ENCODE measurements around the gene ADNP2.

ADNP2 gene, protein sequence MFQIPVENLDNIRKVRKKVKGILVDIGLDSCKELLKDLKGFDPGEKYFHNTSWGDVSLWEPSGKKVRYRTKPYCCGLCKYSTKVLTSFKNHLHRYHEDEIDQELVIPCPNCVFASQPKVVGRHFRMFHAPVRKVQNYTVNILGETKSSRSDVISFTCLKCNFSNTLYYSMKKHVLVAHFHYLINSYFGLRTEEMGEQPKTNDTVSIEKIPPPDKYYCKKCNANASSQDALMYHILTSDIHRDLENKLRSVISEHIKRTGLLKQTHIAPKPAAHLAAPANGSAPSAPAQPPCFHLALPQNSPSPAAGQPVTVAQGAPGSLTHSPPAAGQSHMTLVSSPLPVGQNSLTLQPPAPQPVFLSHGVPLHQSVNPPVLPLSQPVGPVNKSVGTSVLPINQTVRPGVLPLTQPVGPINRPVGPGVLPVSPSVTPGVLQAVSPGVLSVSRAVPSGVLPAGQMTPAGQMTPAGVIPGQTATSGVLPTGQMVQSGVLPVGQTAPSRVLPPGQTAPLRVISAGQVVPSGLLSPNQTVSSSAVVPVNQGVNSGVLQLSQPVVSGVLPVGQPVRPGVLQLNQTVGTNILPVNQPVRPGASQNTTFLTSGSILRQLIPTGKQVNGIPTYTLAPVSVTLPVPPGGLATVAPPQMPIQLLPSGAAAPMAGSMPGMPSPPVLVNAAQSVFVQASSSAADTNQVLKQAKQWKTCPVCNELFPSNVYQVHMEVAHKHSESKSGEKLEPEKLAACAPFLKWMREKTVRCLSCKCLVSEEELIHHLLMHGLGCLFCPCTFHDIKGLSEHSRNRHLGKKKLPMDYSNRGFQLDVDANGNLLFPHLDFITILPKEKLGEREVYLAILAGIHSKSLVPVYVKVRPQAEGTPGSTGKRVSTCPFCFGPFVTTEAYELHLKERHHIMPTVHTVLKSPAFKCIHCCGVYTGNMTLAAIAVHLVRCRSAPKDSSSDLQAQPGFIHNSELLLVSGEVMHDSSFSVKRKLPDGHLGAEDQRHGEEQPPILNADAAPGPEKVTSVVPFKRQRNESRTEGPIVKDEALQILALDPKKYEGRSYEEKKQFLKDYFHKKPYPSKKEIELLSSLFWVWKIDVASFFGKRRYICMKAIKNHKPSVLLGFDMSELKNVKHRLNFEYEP

DNA sequence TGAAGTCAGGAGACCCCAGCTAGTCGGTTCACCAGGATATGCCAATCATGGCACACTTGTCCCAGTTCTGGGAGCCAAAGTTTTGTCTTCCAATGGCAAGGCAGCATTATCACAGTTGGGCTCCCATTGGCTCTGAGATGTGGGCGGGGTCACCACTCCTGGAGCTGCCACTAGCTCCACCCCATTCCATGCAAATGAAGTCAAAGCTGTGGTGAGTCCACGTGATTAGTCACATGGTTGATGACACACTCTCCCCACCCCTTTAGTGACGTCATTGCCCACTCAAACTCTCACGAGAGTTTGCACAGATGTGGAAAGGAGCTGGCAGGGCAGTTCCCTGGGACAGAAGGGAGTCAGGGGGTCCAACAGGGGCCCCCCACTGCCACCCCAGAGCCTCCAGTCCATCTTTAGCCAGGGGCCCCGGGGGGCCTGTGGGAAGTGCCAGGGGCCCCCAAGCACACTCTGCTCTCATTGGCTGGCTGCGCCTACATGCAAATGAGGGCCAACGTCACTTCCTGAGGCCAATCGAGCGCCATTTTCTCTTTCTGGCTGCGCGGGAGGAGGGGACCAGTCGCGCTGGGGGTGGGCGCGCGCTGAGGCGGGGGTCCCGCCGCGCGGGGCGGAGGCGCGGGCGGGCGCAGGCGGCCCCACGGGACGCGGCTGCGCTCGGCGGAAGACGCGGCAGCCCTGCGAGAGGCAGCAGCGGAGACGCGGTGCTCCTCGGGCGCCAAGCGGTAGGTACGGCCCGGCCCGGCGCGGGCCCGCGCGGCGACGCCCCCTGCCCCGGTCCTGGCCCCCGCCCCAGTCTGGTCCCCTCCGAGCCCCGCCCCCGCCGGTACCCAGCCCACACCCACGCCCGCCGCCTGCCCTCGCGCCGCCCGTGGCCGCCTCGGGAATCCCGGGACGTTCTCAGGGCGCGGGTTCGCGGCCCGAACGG, at the start of gene ADNP2:
Gene ADNP2, plus strand, starts transcription at position 524 of the 937 bp plus-strand sequence. CDS start 8,281 bp downstream, outside the sequence.
- Histone ChIP-seq H3K79me2 (ENCODE audit: insufficient read depth, low read length) (peaks cover 43% of the 10 kb centered on the region), H3K9me2 (replicated peaks; ENCODE audit: low read depth, low read length) (no peaks in the 10 kb centered on the region), H2AFZ (ENCODE audit: low read length) (no peak within 1 kb of the TSS; the same call in 1 of the 2 replicates), H3K4me3 (ENCODE audit: low read length, poor library complexity, severe bottlenecking) (peak within 1 kb of the TSS; percentile 71), H3K4me2 (ENCODE audit: low read depth, low read length, poor library complexity, severe bottlenecking) (peak within 1 kb of the TSS; percentile 72), H3K27me3 (ENCODE audit: insufficient read depth, low read length, poor library complexity, severe bottlenecking) (no peaks in the 10 kb centered on the region), H3K4me1 (ENCODE audit: insufficient read depth, low read length, poor library complexity, severe bottlenecking) (peaks cover 8% of the 10 kb centered on the region), H3K9me3 (ENCODE audit: insufficient read depth, low read depth, low read length) (no peaks in the 10 kb centered on the region), H4K20me1 (ENCODE audit: insufficient read depth, low read length, poor library complexity, severe bottlenecking) (peaks cover 30% of the 10 kb centered on the region), H3K9ac (ENCODE audit: low read depth, low read length, poor library complexity, severe bottlenecking) (peak within 1 kb of the TSS; percentile 59), H3K36me3 (ENCODE audit: insufficient read depth, low read length) (no peaks in the 10 kb centered on the region), H3F3A (ENCODE audit: low read depth) (no peaks in the 10 kb centered on the region)
- TF ChIP-seq EZH2phosphoT487 (IDR thresholded peaks at IDR 0.05; ENCODE audit: borderline replicate concordance), result no peak
- TF ChIP-seq, protein P1, sequence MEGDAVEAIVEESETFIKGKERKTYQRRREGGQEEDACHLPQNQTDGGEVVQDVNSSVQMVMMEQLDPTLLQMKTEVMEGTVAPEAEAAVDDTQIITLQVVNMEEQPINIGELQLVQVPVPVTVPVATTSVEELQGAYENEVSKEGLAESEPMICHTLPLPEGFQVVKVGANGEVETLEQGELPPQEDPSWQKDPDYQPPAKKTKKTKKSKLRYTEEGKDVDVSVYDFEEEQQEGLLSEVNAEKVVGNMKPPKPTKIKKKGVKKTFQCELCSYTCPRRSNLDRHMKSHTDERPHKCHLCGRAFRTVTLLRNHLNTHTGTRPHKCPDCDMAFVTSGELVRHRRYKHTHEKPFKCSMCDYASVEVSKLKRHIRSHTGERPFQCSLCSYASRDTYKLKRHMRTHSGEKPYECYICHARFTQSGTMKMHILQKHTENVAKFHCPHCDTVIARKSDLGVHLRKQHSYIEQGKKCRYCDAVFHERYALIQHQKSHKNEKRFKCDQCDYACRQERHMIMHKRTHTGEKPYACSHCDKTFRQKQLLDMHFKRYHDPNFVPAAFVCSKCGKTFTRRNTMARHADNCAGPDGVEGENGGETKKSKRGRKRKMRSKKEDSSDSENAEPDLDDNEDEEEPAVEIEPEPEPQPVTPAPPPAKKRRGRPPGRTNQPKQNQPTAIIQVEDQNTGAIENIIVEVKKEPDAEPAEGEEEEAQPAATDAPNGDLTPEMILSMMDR (conservative IDR thresholded peaks at IDR 0.05; ENCODE audit: low read length), result no peak

DNA sequence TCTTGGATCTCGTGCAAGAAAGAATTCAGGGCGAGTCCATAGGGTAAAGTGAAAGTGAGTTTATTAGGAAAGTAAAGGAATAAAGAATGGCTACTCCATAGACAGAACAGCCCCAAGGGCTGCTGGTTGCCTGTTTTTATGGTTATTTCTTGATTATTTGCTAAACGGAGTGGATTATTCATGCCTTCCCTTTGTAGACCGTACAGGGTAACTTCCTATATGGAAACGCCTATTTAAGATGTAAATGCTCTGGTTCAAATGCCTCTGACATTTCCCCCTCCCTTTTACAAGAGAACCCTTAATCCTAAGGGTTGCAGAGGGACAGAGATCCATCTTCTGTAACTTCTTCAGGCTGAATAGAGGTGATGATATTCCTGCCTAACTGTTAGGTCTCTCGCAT, 49.1 kb upstream of the ADNP2 start:
- Histone ChIP-seq H3K9ac (ENCODE audit: low read depth, low read length, poor library complexity, severe bottlenecking) (no peak overlapping the region), H2AFZ (ENCODE audit: low read length) (no peak overlapping the region), H3K9me3 (ENCODE audit: insufficient read depth, low read depth, low read length) (peaks cover 43% of the 10 kb centered on the region), H3K4me2 (ENCODE audit: low read depth, low read length, poor library complexity, severe bottlenecking) (no peak overlapping the region), H3K4me1 (ENCODE audit: insufficient read depth, low read length, poor library complexity, severe bottlenecking) (no peaks in the 10 kb centered on the region), H4K20me1 (ENCODE audit: insufficient read depth, low read length, poor library complexity, severe bottlenecking) (no peaks in the 10 kb centered on the region), H3K4me3 (ENCODE audit: low read length, poor library complexity, severe bottlenecking) (no peak overlapping the region), H3K27me3 (ENCODE audit: insufficient read depth, low read length, poor library complexity, severe bottlenecking) (no peaks in the 10 kb centered on the region), H3K9me2 (replicated peaks; ENCODE audit: low read depth, low read length) (no peaks in the 10 kb centered on the region), H3K36me3 (ENCODE audit: insufficient read depth, low read length) (no peaks in the 10 kb centered on the region), H3F3A (ENCODE audit: low read depth) (no peaks in the 10 kb centered on the region), H3K79me2 (ENCODE audit: insufficient read depth, low read length) (no peaks in the 10 kb centered on the region)
- TF ChIP-seq, protein P1 (conservative IDR thresholded peaks at IDR 0.05; ENCODE audit: low read length), result no peak
- no peak for TF ChIP-seq EZH2phosphoT487 (IDR thresholded peaks at IDR 0.05; ENCODE audit: borderline replicate concordance)

DNA sequence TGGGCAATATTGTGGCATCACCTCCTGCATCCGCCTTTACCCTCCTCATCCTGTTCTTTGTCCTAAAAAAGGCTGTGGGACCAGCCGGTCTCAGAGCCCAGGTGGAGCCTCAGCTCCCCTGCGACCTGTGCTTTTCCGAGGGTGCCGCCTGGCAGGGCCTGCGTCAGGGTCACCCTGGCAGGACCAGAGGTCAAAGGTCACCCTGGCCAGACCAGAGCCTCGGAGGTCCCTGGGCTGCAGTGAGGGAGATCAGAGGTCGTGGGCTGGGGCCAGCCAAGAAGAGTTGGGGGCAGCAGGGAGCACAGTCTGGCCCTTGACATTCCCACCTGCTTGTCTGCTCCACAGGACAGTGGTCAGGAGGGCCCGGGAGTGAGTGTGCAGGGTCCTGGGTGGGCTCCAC, 43.4 kb upstream of the ADNP2 start:
- TF ChIP-seq, protein P1 (conservative IDR thresholded peaks at IDR 0.05; ENCODE audit: low read length), result no peak
- no peak for TF ChIP-seq EZH2phosphoT487 (IDR thresholded peaks at IDR 0.05; ENCODE audit: borderline replicate concordance)
- Histone ChIP-seq H3K36me3 (ENCODE audit: insufficient read depth, low read length) (no peaks in the 10 kb centered on the region), H3K4me2 (ENCODE audit: low read depth, low read length, poor library complexity, severe bottlenecking) (no peak overlapping the region), H3K9ac (ENCODE audit: low read depth, low read length, poor library complexity, severe bottlenecking) (no peak overlapping the region), H3K79me2 (ENCODE audit: insufficient read depth, low read length) (no peaks in the 10 kb centered on the region), H3K4me3 (ENCODE audit: low read length, poor library complexity, severe bottlenecking) (no peak overlapping the region), H3K9me3 (ENCODE audit: insufficient read depth, low read depth, low read length) (peaks cover 29% of the 10 kb centered on the region), H4K20me1 (ENCODE audit: insufficient read depth, low read length, poor library complexity, severe bottlenecking) (no peaks in the 10 kb centered on the region), H3K9me2 (replicated peaks; ENCODE audit: low read depth, low read length) (no peaks in the 10 kb centered on the region), H3K27me3 (ENCODE audit: insufficient read depth, low read length, poor library complexity, severe bottlenecking) (no peaks in the 10 kb centered on the region), H3F3A (ENCODE audit: low read depth) (no peaks in the 10 kb centered on the region), H3K4me1 (ENCODE audit: insufficient read depth, low read length, poor library complexity, severe bottlenecking) (no peaks in the 10 kb centered on the region), H2AFZ (ENCODE audit: low read length) (no peak overlapping the region)
